ENCODE data around the gene PCBP3.
"Not testable (repeated sequence)": the region's sequence is repeated elsewhere in the genome, so short reads cannot be mapped to it uniquely, and the experiment has no call there.

Gene PCBP3

GRCh38 chr21:45975667-45976409, 332.3 kb downstream of the PCBP3 start:
- DNase-seq, result not testable (repeated sequence)

DNA sequence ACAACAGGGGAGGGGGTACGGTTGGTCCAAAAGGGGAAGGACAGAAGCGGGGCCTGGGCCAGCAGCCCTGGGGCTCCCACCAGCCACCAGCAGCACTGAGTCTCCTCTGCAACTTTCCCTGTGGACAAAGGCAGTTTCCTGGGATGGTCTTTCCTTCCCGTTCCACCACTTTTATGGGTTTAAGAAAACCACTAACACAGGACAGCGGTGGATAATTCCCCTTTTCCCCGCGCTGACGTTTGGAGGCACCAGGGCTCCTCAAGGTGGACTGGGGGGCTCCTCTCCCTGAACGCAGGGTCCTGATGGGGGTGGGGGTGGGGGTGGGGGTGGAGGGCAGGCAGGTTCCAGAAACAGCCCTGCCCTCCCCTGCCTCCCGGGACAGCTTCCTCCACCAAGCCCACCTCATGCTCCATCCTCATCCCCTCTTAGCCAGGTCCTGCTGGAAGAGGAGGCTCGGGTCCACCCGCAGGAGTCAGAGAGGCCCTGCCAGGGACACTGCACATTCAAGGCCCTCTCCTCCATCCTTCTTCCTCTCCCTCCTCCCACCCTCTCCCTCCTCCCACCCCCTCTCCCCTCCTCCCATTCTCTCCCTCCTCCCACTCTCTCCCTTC, 333.3 kb downstream of the PCBP3 start:
- DNase-seq, result no peak

GRCh38 chr21:45977396-45977795, 333.9 kb downstream of the PCBP3 start:
- no peak for DNase-seq

- no peak for DNase-seq
Observed at GRCh38 chr21:45979141-45979631, 335.7 kb downstream of the PCBP3 start.

GRCh38 chr21:45979651-45980050, 336.1 kb downstream of the PCBP3 start:
- DNase-seq, result no peak

- no peak for DNase-seq
Observed at GRCh38 chr21:45980271-45980670, 336.7 kb downstream of the PCBP3 start.

GRCh38 chr21:45980697-45981096, 337.2 kb downstream of the PCBP3 start:
- DNase-seq, result no peak

- peak; percentile 41 to 48 for DNase-seq
Observed at GRCh38 chr21:45981151-45982091, 337.9 kb downstream of the PCBP3 start, which contains the start of gene COL6A1. TSS of gene COL6A1 (plus strand) at chr21:45981770. CDS start at chr21:45981851, 81 bp downstream.

DNA sequence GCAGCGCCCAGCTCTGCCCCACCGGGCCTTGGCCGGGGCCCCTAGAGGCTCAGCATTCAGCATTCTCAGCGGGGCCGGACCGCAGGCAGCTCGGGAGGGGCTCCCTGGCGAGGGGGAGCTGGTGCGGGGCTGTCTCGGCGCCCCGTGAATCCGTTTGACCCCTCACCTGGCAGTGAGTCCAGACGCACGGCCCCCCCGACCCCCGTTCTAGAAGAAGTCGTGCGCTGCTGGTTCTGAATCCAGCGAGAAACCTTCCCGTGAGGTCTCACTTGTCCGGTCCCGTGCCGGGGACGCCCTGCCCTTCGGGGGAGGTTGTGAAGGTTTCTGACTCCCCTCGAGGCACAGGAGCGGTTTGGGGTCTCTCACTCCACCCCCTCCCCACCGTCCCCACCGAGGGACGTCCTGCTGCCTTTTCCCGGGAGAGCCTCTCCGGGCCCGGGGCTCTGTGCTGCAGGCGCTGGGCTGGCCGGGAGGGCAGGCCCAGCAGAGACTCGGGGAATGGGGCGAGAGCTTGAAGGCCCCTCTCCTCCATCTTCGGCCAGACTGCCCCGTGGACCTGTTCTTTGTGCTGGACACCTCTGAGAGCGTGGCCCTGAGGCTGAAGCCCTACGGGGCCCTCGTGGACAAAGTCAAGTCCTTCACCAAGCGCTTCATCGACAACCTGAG, 338.7 kb downstream of the PCBP3 start:
- no peak for DNase-seq

DNA sequence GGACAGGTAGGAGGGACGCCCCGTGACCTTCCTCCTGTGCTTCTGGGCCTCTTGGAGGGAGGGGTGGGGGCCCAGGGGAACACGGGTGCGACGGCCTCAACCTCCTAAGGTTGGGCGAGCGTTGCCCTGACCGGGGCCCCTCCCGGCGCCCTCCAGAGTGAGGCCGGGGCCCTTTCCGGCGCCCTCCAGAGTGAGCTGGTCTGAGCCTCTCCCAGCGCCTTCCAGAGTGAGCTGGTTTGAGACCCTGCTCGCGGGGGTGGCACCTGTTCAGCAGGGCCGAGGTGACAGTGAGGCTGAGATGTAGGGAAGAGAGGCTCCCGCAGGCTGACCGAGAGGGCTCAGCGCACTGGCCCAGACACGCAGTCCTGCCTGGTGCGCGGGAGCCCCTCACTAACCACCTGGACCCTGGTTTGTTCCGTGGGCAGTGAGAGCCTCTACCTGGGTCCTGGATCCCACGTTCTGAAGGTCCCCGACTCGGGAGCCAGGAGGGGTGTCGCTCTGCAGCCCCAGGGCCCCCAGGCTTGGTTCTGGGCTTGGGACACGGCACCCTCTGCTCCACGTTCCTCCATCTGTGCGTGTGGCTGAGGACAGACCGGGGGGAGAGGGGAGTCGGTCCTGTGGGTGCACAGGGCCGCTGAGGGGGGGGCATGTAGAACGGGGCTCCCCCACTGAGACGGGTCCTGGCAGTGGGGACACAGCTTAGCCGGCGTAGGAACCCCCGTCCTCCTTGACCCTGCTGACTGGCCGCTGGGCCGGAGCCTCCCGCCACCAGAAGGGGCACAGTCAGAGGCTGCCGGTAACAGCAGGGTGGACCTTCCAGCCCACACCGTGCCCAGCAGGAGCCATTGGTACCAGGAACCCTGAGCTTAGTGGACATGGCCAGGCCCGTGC, 339.5 kb downstream of the PCBP3 start:
- no peak for DNase-seq

GRCh38 chr21:45983649-45983965, 340.1 kb downstream of the PCBP3 start:
- DNase-seq, result no peak

GRCh38 chr21:45983981-45984551, 340.5 kb downstream of the PCBP3 start:
- DNase-seq, result no peak

- DNase-seq, result no peak
Observed at GRCh38 chr21:45984584-45985095, 341.1 kb downstream of the PCBP3 start.

DNA sequence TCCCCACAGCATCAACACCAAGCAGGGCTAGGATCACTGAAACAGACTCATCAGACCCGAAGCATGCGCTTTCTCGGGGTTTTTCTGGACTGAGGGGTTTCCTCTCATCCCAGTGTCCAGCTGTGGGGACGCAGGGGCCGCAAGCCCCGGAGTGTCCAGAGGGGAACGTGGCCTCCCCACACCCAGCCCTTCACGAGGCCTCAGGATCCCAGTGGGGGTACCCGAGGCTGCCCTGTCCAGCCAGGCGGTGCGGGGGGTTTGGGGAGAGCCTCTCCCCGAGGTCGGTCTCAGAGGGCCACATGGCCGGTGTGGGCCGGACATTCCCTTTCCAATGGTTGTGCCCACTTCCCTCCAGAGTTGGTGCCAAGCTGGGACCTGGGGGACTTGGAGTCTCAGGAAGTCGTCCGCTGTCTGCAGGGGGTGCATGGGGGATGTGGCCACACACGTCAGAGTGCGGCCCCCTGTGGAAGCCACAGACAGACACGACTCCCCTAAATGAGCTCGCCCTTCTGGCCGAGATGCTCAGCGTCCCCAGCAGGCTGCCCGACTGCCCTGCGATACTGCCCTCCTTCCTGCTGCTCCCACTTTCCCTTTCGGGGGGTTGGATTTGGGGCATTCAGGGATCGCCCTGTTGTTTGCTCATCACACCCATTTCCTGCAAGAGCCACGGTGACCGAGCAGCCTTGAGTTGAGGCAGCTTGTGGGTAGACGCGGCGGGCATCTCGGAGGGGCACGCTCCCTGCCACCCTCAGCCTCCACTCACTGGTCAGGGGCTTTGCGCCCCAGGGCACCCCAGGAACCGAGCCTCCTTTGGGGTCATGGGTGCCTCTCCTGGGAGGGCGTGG, 342.2 kb downstream of the PCBP3 start:
- no peak for DNase-seq

GRCh38 chr21:45986316-45987051, 343.0 kb downstream of the PCBP3 start:
- DNase-seq, result no peak

DNA sequence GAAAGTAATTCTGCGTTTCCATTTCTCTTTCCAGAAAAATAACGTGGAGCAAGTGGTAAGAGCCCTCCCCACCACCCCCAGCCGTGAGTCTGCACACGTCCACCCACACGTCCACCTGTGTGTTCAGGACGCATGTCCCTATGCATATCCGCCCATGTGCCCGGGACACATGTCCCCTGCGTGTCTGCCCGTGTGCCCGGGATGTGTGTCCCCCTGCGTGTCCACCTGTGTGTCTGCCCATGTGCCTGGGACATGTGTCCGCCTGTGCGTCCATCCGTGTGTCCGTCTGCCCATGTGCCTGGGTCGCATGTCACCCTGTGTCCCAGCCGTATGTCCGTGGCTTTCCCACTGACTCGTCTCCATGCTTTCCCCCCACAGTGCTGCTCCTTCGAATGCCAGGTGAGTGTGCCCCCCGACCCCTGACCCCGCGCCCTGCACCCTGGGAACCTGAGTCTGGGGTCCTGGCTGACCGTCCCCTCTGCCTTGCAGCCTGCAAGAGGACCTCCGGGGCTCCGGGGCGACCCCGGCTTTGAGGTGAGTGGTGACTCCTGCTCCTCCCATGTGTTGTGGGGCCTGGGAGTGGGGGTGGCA, 343.7 kb downstream of the PCBP3 start:
- DNase-seq, result no peak

DNA sequence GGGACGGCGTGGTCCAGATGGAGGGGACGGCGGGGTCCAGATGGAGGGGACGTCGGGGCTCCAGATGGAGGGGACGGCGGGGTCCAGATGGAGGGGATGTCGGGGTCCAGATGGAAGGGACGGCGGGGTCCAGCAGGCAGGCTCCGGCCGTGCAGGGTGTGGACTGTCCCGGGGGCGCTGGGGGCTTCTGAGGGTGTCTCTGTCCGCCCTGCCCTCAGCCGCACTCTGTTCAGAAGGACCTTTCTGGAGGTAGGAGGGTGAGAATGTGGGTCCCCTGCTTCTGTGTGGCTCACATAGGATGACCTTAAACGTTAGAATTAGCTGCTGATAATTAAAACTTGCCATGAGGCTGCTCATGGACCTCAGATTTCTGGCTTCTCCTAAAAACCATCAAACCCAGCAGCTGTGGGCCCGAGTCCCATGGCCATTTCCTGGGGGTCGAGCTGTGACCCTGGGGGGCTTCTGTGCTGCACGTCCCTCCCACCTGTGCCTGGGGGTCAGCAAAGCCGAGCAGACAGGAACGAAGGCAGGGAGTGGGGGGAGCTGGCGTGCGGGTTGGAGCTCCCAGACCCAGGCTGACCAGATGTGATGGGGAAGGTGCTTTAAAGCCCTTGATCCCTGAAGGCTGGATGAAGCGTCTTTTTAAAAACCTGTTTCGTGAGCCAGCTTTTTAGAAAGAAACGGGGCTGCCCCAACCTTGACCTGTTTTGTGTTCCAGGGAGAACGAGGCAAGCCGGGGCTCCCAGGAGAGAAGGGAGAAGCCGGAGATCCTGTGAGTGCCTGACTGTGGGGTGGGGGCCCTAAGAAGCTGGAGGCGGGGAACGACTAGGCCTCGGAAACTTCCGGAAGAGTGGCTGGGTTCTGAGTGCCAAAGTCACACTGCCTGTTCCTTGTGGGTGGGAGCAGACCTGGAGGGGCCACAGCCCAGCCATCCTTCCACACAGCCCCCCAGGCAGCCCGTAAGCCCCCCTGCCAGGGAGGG, 345.1 kb downstream of the PCBP3 start:
- DNase-seq, result no peak
